Dermis microvascular lymphatic vessel endothelial cell (primary cell): ENCODE data around the gene FSHR. TPM values are rescaled to one million over a fixed set of nuclear protein-coding genes. Genes with fewer than 3 reads are reported as not detected.

Source experiments
- DNase-seq, 2 donors: peaks; one replicate each; pipeline versions ENCODE4 v3.0.0 to v3.0.0-alpha.2; 2010; ENCODE audit warnings: low read depth in 2 of 2
- total RNA-seq: library from RNA; depleted of rRNA; stranded (reverse); fragments of >200 nt; gene quantifications from 2 replicates; pipeline ENCODE4 v1.2.1, GENCODE V29; 2014

The FSHR gene
- total RNA-seq, 1 donor from 2014 or later = not detected

GRCh38 chr2:49111456-49111855 is 42.9 kb downstream of the FSHR start:
- DNase-seq = no peak

GRCh38 chr2:49111006-49111405 is 43.3 kb downstream of the FSHR start:
- no peak for DNase-seq

- no peak for DNase-seq
Measured at GRCh38 chr2:49110571-49110970, 43.7 kb downstream of the FSHR start.

- no peak for DNase-seq
Measured at GRCh38 chr2:49108851-49109250, 45.5 kb downstream of the FSHR start.

- no peak for DNase-seq
Measured at GRCh38 chr2:49108436-49108835, 45.9 kb downstream of the FSHR start.

GRCh38 chr2:49105506-49105905 is 48.8 kb downstream of the FSHR start:
- no peak for DNase-seq

GRCh38 chr2:49102146-49102545 is 52.2 kb downstream of the FSHR start:
- no peak for DNase-seq

GRCh38 chr2:49080681-49081080 is 73.6 kb downstream of the FSHR start:
- DNase-seq = no peak

GRCh38 chr2:49070716-49071115 is 83.6 kb downstream of the FSHR start:
- no peak for DNase-seq

- no peak for DNase-seq
Measured at GRCh38 chr2:49069829-49070228, 84.5 kb downstream of the FSHR start.

GRCh38 chr2:49068613-49069012 is 85.7 kb downstream of the FSHR start:
- no peak for DNase-seq

- no peak for DNase-seq
Measured at GRCh38 chr2:49067971-49068370, 86.3 kb downstream of the FSHR start.

GRCh38 chr2:49053156-49053555 is 101.2 kb downstream of the FSHR start:
- no peak for DNase-seq

GRCh38 chr2:49050265-49050664 is 104.0 kb downstream of the FSHR start:
- no peak for DNase-seq

- no peak for DNase-seq
Measured at GRCh38 chr2:49049161-49049560, 105.2 kb downstream of the FSHR start.

GRCh38 chr2:49045083-49045482 is 109.2 kb downstream of the FSHR start:
- no peak for DNase-seq

GRCh38 chr2:49044350-49045079 is 109.8 kb downstream of the FSHR start:
- no peak for DNase-seq

- DNase-seq = no peak
Measured at GRCh38 chr2:49043405-49043982, 110.8 kb downstream of the FSHR start.

- DNase-seq = no peak
Measured at GRCh38 chr2:49042488-49042887, 111.8 kb downstream of the FSHR start.

GRCh38 chr2:49041061-49041460 is 113.3 kb downstream of the FSHR start:
- DNase-seq = no peak

- no peak for DNase-seq
Measured at GRCh38 chr2:49037197-49037596, 117.1 kb downstream of the FSHR start.

- DNase-seq = no peak
Measured at GRCh38 chr2:49035481-49035880, 118.8 kb downstream of the FSHR start.

- DNase-seq = no peak
Measured at GRCh38 chr2:49033394-49034185, 120.7 kb downstream of the FSHR start.
